Mesothelial cell of epicardium (in vitro differentiated cells): ENCODE data around the gene KIAA0232. TPM values are rescaled to one million over a fixed set of nuclear protein-coding genes. Genes with fewer than 3 reads are reported as not detected.

Experiments used
- DNase-seq, 2 experiments: peaks; one replicate each; pipeline ENCODE4 v3.0.0; 2021; ENCODE audit warnings: low spot score in 2 of 2; ENCODE audit not compliant: unreplicated experiment in 2 of 2
- H3K27ac Mint-ChIP-seq: 2 replicates; pipeline ENCODE4 v1.8.0; 2021; ENCODE audit warnings: mixed read lengths
- H3K27me3 Mint-ChIP-seq: 2 replicates; pipeline ENCODE4 v1.8.0; 2021; ENCODE audit warnings: low read depth, mixed read lengths
- H3K36me3 Mint-ChIP-seq: 2 replicates; pipeline ENCODE4 v1.8.0; 2021; ENCODE audit warnings: mixed read lengths
- H3K4me1 Mint-ChIP-seq: 2 replicates; pipeline ENCODE4 v1.8.0; 2021; ENCODE audit warnings: mixed read lengths
- H3K4me3 Mint-ChIP-seq: 2 replicates; pipeline ENCODE4 v1.8.0; 2021; ENCODE audit warnings: mild to moderate bottlenecking, moderate library complexity, mixed read lengths
- H3K9me3 Mint-ChIP-seq: 2 replicates; pipeline ENCODE4 v1.8.0; 2021; ENCODE audit warnings: mixed read lengths
- CTCF ChIP-seq: fragments of 200-600 bp; sonication (generic); IDR thresholded peaks from one replicate; pipeline ENCODE4 v1.5.0; 2021; ENCODE audit warnings: antibody characterized with exemption; ENCODE audit not compliant: unreplicated experiment
- total RNA-seq: library from RNA; stranded (reverse); gene quantifications from 3 replicates; pipeline ENCODE4 v1.2.1, GENCODE V29; 2021

KIAA0232 gene
- total RNA-seq, 1 donor from 2014 or later, result 37.8 TPM

GRCh38 chr4:6824071-6824470 is 41.5 kb downstream of the KIAA0232 start:
- H3K27me3 Mint-ChIP-seq, result no peaks in the 10 kb centered on the region
- H3K27ac Mint-ChIP-seq, result no peak overlapping the region
- peaks cover 6% of the 10 kb centered on the region for H3K4me1 Mint-ChIP-seq
- H3K4me3 Mint-ChIP-seq, result no peak overlapping the region
- peaks cover 27% of the 10 kb centered on the region for H3K9me3 Mint-ChIP-seq
- H3K36me3 Mint-ChIP-seq, result peaks cover 37% of the 10 kb centered on the region
- no peak for TF ChIP-seq CTCF
- DNase-seq, result no peak

GRCh38 chr4:6824772-6825402 is 42.4 kb downstream of the KIAA0232 start:
- H3K27me3 Mint-ChIP-seq, result no peaks in the 10 kb centered on the region

DNA sequence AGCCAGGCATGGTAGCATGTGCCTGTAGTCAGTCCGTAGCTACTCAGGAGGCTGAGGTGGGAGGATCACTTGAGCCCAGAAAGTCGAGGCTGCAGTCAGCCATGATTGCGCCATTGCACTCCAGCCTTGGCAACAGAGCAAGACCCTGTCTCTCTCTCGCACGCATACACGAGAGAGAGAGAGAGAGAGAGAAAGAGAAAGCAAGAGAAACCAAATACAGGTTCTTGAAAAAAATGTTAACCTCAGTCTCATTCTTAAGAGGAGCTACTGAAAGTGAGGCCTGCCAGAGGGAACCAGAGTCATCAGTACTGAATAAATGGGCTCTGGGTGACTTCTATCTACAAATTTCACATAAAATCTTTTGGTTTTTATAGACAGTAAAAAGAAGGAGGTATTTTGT is 42.9 kb downstream of the KIAA0232 start:
- no peaks in the 10 kb centered on the region for H3K27me3 Mint-ChIP-seq
- TF ChIP-seq CTCF, result no peak
- H3K9me3 Mint-ChIP-seq, result peaks cover 14% of the 10 kb centered on the region
- no peak overlapping the region for H3K4me3 Mint-ChIP-seq
- no peak for DNase-seq
- peaks cover 6% of the 10 kb centered on the region for H3K4me1 Mint-ChIP-seq
- no peak overlapping the region for H3K27ac Mint-ChIP-seq
- H3K36me3 Mint-ChIP-seq, result peaks cover 26% of the 10 kb centered on the region

More at GRCh38 chr4:6824772-6825402, 42.4 kb downstream of the KIAA0232 start:
- no peak for DNase-seq
- H3K4me3 Mint-ChIP-seq, result no peak overlapping the region
- no peak for TF ChIP-seq CTCF
- H3K9me3 Mint-ChIP-seq, result peaks cover 19% of the 10 kb centered on the region
- H3K4me1 Mint-ChIP-seq, result peaks cover 6% of the 10 kb centered on the region
- peaks cover 29% of the 10 kb centered on the region for H3K36me3 Mint-ChIP-seq
- H3K27ac Mint-ChIP-seq, result no peak overlapping the region

- Mint-ChIP-seq H3K9me3 (peaks cover 5% of the 10 kb centered on the region), H3K27ac (peak overlapping the region; percentile 21), H3K4me1 (peaks cover 6% of the 10 kb centered on the region), H3K27me3 (no peaks in the 10 kb centered on the region), H3K36me3 (peaks cover 29% of the 10 kb centered on the region), H3K4me3 (no peak overlapping the region)
- DNase-seq, result no peak
- TF ChIP-seq CTCF, result no peak
These were observed 44.4 kb downstream of the KIAA0232 start for GRCh38 chr4:6826781-6827508.

- TF ChIP-seq CTCF, result no peak
- no peak overlapping the region for H3K4me3 Mint-ChIP-seq
- no peaks in the 10 kb centered on the region for H3K27me3 Mint-ChIP-seq
- DNase-seq, result no peak
- H3K36me3 Mint-ChIP-seq, result peaks cover 27% of the 10 kb centered on the region
- H3K27ac Mint-ChIP-seq, result no peak overlapping the region
- H3K9me3 Mint-ChIP-seq, result no peaks in the 10 kb centered on the region
- H3K4me1 Mint-ChIP-seq, result peaks cover 6% of the 10 kb centered on the region
These were observed 46.6 kb downstream of the KIAA0232 start for GRCh38 chr4:6829086-6829485.
